Stimulated activated CD8-positive, alpha-beta memory T cell treated with anti-CD3 and anti-CD28 coated beads, Interleukin-12 subunit alpha, Interleukin-12 subunit beta, amount 100 ng/mL, for 24 hours (primary cell): ENCODE data around the gene ARHGEF1.
"Not testable (repeated sequence)": the region's sequence is repeated elsewhere in the genome, so short reads cannot be mapped to it uniquely, and the experiment has no call there.

Source experiments
- DNase-seq: peaks from one replicate; pipeline ENCODE4 v3.0.0-alpha.2; 2020; ENCODE audit errors: extremely low read depth

The ARHGEF1 gene

GRCh38 chr19:41863209-41863931, 19.6 kb upstream of the ARHGEF1 start:
- no peak for DNase-seq

GRCh38 chr19:41864374-41864773, 18.6 kb upstream of the ARHGEF1 start:
- no peak for DNase-seq

- no peak for DNase-seq
Observed at GRCh38 chr19:41866284-41866683, 16.7 kb upstream of the ARHGEF1 start.

- DNase-seq, result no peak
Observed at GRCh38 chr19:41868120-41868988, 14.6 kb upstream of the ARHGEF1 start.

- DNase-seq, result no peak
Observed at GRCh38 chr19:41868989-41869300, 14.0 kb upstream of the ARHGEF1 start.

GRCh38 chr19:41869374-41869955, 13.5 kb upstream of the ARHGEF1 start:
- no peak for DNase-seq

GRCh38 chr19:41870401-41870873, 12.5 kb upstream of the ARHGEF1 start:
- DNase-seq, result no peak

GRCh38 chr19:41871573-41872383, 11.2 kb upstream of the ARHGEF1 start:
- DNase-seq, result no peak

- DNase-seq, result no peak
Observed at GRCh38 chr19:41872384-41872774, 10.6 kb upstream of the ARHGEF1 start.

- DNase-seq, result no peak
Observed at GRCh38 chr19:41872775-41873647, 10.0 kb upstream of the ARHGEF1 start.

- not testable (repeated sequence) for DNase-seq
Observed at GRCh38 chr19:41875973-41876372, 7.0 kb upstream of the ARHGEF1 start.

GRCh38 chr19:41876847-41877832, 5.8 kb upstream of the ARHGEF1 start, which contains the start of gene CD79A:
Gene CD79A (plus strand): TSS chr19:41877279. CDS start chr19:41877305, 26 bp downstream.
- DNase-seq, result no peak

- DNase-seq, result no peak
Observed at GRCh38 chr19:41877916-41878905, 4.8 kb upstream of the ARHGEF1 start.

GRCh38 chr19:41879080-41879479, 3.9 kb upstream of the ARHGEF1 start:
- no peak for DNase-seq

GRCh38 chr19:41879670-41880328, 3.2 kb upstream of the ARHGEF1 start:
- no peak for DNase-seq

- no peak for DNase-seq
Observed at GRCh38 chr19:41880329-41880708, 2.7 kb upstream of the ARHGEF1 start.

GRCh38 chr19:41883463-41883820, 458 bp downstream of the ARHGEF1 start:
- DNase-seq, result no peak
